Measurements from ENCODE around the gene CERCAM. TPM values are rescaled to one million over a fixed set of nuclear protein-coding genes. Genes with fewer than 3 reads are reported as not detected.

CERCAM gene
- total and polyA plus RNA-seq, 2 of the 13 experiments (the other 11 are each of a cell fraction or from before 2014, with no cell fraction given), result 9.0 to 17.1 TPM

DNA sequence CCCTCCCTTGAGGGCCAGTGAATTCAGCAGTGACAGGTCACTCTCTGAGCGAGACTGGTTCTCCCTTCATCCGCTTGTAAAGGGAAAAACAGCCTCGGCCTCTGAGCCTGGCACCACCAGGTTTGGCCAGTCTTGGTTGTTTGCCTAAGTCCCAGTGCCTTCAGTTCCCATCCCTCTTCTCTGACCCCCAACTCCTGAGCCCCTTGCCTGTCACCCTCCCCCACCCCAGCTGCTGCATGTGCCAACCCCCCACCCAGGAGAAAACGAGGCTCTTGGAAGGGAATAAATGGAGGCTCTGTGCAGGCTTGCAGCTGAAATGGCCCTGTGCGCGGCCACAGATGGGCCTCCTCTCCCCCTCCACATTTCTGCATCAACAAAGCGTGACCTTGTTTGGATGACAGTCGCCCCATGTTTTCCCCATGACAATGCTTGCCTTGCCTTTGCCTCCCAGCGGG is 46.4 kb upstream of the CERCAM start:
- H4K20me1 ChIP-seq (ENCODE audit: insufficient read depth, low read length), result no peaks in the 10 kb centered on the region
- H3K9me3 ChIP-seq (ENCODE audit: low read length), result no peaks in the 10 kb centered on the region
- FAIRE-seq (no peak), ATAC-seq (no peak), DNase-seq (ENCODE audit: low spot score) (no peak)
- in situ Hi-C loops (cut with HindIII; ENCODE audit: extremely low pct_ligation_motif_present, low pct_unique_long_range_greater_than_20kb) (no loop called here), intact Hi-C loops (cut with micrococcal nuclease; ENCODE audit: unreplicated experiment) (no loop called here)
- no peak overlapping the region for H3K4me2 ChIP-seq (ENCODE audit: low read depth, low read length)
- CTCF ChIA-PET (ENCODE audit: low intra/inter-chr PET ratio, low total read pairs), result no interaction called here
- POLR2A ChIA-PET, result no interaction called here
- H3K36me3 ChIP-seq (replicated peaks in 1 of 2; ENCODE audit: control insufficient read depth in 1 of 2, insufficient read depth in 2 of 2, low read length in 2 of 2), result peaks cover 6 to 26% of the 10 kb centered on the region in 2 experiments; a peak in 4 of 5 replicates
- no peak overlapping the region for H3K9ac ChIP-seq (ENCODE audit: insufficient read depth, low read depth, low read length)
- no peak overlapping the region for H3K27ac ChIP-seq (ENCODE audit: extremely low read length, insufficient read depth, low read length)
- BruUV-seq (replicated peaks), result no TSS peak
- peaks cover 15% of the 10 kb centered on the region for H3K4me1 ChIP-seq (ENCODE audit: insufficient read depth, low read length)
- H3K4me3 ChIP-seq (replicated peaks in 1 of 3; ENCODE audit: insufficient read depth in 1 of 3, low read depth in 2 of 3, low read length in 3 of 3), result no peak overlapping the region
- WGBS (ENCODE audit: low lambda C conversion rate), result 96% methylated on average over 9 of the region's 9 CpGs
- no peak overlapping the region for H2AFZ ChIP-seq (ENCODE audit: low read length)
- H3K79me2 ChIP-seq (ENCODE audit: insufficient read depth, low read length), result peaks cover 41% of the 10 kb centered on the region
- H3K27me3 ChIP-seq (ENCODE audit: control insufficient read depth in 1 of 2, insufficient read depth in 2 of 2, low read length in 2 of 2), result peaks cover 0 to 3% of the 10 kb centered on the region in 2 experiments; a peak in 1 of 5 replicates
- TF ChIP-seq HNF4A (CRISPR knock-in tag; IDR thresholded peaks at IDR 0.05), result no peak
- TF ChIP-seq ZNF589 (CRISPR knock-in tag; conservative IDR thresholded peaks at IDR 0.05), result no peak
- no peak for TF ChIP-seq KLF6 (CRISPR knock-in tag; IDR thresholded peaks at IDR 0.05)
- TF ChIP-seq ZBTB3 (CRISPR knock-in tag; IDR thresholded peaks at IDR 0.05; ENCODE audit: borderline replicate concordance, low read depth), result no peak
- TF ChIP-seq ADNP (CRISPR knock-in tag; IDR thresholded peaks at IDR 0.05), result no peak
- TF ChIP-seq, protein P1, sequence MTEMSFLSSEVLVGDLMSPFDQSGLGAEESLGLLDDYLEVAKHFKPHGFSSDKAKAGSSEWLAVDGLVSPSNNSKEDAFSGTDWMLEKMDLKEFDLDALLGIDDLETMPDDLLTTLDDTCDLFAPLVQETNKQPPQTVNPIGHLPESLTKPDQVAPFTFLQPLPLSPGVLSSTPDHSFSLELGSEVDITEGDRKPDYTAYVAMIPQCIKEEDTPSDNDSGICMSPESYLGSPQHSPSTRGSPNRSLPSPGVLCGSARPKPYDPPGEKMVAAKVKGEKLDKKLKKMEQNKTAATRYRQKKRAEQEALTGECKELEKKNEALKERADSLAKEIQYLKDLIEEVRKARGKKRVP (CRISPR knock-in tag; IDR thresholded peaks at IDR 0.05), result no peak
- TF ChIP-seq, protein P2, sequence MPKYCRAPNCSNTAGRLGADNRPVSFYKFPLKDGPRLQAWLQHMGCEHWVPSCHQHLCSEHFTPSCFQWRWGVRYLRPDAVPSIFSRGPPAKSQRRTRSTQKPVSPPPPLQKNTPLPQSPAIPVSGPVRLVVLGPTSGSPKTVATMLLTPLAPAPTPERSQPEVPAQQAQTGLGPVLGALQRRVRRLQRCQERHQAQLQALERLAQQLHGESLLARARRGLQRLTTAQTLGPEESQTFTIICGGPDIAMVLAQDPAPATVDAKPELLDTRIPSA (CRISPR knock-in tag; IDR thresholded peaks at IDR 0.05; ENCODE audit: borderline replicate concordance), result no peak
- no peak for TF ChIP-seq CREB1 (IDR thresholded peaks at IDR 0.05)
- no peak for TF ChIP-seq CREB1 (CRISPR knock-in tag; IDR thresholded peaks at IDR 0.05)
- TF ChIP-seq ZFX (CRISPR knock-in tag; IDR thresholded peaks at IDR 0.05; ENCODE audit: low read depth), result no peak
- TF ChIP-seq TCF12 (IDR thresholded peaks at IDR 0.05), result no peak
- no peak for TF ChIP-seq TCF12 (CRISPR knock-in tag; IDR thresholded peaks at IDR 0.05)
- no peak for TF ChIP-seq TOE1 (CRISPR knock-in tag; IDR thresholded peaks at IDR 0.05)
- no peak for TF ChIP-seq PAX8 (CRISPR knock-in tag; IDR thresholded peaks at IDR 0.05; ENCODE audit: borderline replicate concordance)
- no peak for TF ChIP-seq TEAD2 (CRISPR knock-in tag; IDR thresholded peaks at IDR 0.05)
- TF ChIP-seq MEIS1 (CRISPR knock-in tag; IDR thresholded peaks at IDR 0.05; ENCODE audit: borderline replicate concordance), result no peak

Data from HepG2 (cell line).